ENCODE measurements around the gene KIT.

The KIT gene

GRCh38 chr4:54781756-54782155, 124.0 kb downstream of the KIT start:
- TF ChIP-seq CTCF (IDR thresholded peaks at IDR 0.05): no peak
- peak overlapping the region; percentile 10 to 32 for H3K27ac ChIP-seq
- no peak overlapping the region for H3K4me3 ChIP-seq
- no peak for DNase-seq (ENCODE audit: low spot score)

- DNase-seq (ENCODE audit: low spot score): no peak
- no peak for TF ChIP-seq CTCF (IDR thresholded peaks at IDR 0.05)
- H3K4me3 ChIP-seq: peak overlapping the region; percentile 35
- H3K27ac ChIP-seq: peak overlapping the region; percentile 59 to 84
Observed at GRCh38 chr4:54783402-54784110, 125.8 kb downstream of the KIT start.

GRCh38 chr4:54784161-54784671, 126.5 kb downstream of the KIT start:
- peak; percentile 92 for DNase-seq (ENCODE audit: low spot score)
- peak overlapping the region; percentile 59 to 84 for H3K27ac ChIP-seq
- TF ChIP-seq CTCF (IDR thresholded peaks at IDR 0.05): no peak
- peak overlapping the region; percentile 35 for H3K4me3 ChIP-seq
